LNCaP clone FGC (cell line): ENCODE results near the gene PRTG.
A peak's percentile ranks its signal among the peaks of the same experiment; 100 is the strongest.

Source experiments
- DNase-seq: peaks from one replicate; pipeline ENCODE4 v3.0.0-alpha.2; 2011; ENCODE audit warnings: low read depth
- H3K4me3 ChIP-seq: 2 replicates; pipeline ENCODE4 v1.5.1; 2011; ENCODE audit warnings: mild to moderate bottlenecking, low read depth, low read length, control low read depth
- TF ChIP-seq, protein P1 (sequence below): IDR thresholded peaks from 2 replicates; pipeline ENCODE4 v1.5.1; 2012; ENCODE audit warnings: mild to moderate bottlenecking; ENCODE audit not compliant: control insufficient read depth, insufficient read depth; ENCODE audit errors: extremely low read depth

The PRTG gene

DNA sequence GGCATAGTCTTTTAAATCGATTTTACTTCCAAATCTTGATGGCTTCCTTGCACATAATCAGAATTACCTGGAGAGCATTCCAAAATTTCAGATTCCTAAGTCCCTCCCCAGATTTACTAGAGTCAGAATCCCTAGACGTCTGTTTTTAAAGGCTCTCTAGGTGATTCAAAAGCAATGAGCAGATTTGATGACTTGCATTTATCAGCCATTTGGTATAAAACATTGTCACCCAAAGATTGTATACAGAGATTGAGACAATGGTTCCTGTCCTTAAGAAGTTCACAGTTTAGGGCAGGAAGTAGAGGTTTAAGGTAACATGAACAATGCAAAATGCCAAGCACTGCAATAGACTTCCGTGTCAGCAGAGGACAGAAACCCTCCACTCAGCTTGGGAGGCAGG is 152.2 kb downstream of the PRTG start:
- TF ChIP-seq, protein P1, sequence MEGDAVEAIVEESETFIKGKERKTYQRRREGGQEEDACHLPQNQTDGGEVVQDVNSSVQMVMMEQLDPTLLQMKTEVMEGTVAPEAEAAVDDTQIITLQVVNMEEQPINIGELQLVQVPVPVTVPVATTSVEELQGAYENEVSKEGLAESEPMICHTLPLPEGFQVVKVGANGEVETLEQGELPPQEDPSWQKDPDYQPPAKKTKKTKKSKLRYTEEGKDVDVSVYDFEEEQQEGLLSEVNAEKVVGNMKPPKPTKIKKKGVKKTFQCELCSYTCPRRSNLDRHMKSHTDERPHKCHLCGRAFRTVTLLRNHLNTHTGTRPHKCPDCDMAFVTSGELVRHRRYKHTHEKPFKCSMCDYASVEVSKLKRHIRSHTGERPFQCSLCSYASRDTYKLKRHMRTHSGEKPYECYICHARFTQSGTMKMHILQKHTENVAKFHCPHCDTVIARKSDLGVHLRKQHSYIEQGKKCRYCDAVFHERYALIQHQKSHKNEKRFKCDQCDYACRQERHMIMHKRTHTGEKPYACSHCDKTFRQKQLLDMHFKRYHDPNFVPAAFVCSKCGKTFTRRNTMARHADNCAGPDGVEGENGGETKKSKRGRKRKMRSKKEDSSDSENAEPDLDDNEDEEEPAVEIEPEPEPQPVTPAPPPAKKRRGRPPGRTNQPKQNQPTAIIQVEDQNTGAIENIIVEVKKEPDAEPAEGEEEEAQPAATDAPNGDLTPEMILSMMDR, result no peak
- H3K4me3 ChIP-seq, result no peak overlapping the region
- no peak for DNase-seq

DNA sequence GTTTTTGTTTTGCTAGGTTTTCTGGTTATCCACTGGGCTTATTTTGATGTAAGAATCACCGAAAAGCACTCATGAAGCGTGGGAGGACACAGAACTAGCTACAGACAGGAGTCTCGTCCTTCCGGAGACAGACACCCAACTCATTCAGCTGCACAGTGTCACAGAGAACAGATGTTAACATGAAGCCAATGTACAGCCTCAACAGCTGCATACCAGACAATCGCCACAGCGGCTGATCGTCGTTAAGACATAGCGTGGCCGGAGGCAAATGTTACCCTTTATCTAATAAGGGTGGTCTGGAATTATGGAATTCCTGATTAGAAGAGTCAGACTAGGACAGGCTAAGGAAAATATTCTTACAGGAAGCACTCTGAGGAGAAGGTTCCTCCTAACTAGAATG is 153.7 kb downstream of the PRTG start:
- H3K4me3 ChIP-seq, result no peak overlapping the region
- DNase-seq, result no peak
- TF ChIP-seq, protein P1, result no peak

DNA sequence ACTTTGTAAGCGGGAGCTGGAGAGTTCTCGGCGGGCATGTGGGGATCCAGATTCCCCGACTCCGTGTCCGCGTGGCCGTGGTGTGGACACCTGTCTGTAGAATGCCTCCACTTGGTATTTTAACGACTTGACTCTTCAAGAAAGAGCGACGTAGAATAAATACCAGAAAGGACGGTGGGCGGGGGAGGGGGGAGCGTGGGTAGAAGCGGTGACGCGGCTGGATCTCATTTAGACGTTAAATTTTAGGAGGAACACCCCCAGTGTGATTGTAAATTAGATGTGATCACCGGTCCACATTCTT is 154.2 kb downstream of the PRTG start:
- no peak for DNase-seq
- TF ChIP-seq, protein P1, result no peak
- H3K4me3 ChIP-seq, result peak overlapping the region; percentile 29

DNA sequence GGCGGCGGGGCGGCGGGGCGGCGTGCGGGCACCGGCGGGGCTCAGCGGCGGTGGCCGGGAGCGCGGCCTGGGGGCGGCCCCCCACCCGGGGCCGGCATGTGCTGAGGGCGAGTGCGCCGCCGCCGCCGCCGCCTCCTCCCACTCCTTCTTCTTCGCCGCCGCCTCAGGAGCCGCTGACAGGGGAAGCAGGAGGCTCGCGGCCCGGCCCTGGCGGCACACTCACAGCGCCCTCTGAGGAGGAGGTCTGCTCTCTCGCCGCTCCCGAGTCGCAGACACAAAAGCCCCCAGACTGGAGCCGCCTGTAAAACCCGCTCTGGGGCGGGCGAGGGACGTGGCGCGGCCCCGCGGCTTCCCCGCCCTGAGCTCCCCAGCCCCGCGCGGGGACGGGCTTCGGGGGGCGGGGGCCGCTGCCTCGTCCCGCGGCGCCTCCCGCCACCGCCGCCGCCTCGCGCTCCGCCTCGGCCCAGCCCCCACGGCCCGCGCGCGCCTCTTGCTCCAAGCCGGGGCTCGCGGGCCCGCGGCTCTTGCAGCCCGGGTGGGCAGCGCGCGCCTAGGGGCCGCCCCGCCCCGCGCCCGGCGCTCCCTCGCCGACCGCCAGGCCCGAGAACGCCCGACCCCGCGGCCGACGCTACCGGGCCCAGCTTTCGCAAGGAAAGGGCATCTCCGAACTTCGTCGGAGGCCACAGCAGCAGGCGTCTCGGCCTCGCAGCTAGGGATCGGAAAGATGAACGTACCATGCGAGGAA is 154.7 kb downstream of the PRTG start, which contains the start of gene PYGO1:
Gene PYGO1, minus strand, starts transcription at position 276 of the 745 bp plus-strand sequence. CDS start 462 bp downstream, outside the sequence.
- no peak for DNase-seq
- TF ChIP-seq, protein P1, result no peak
- H3K4me3 ChIP-seq, result peak within 1 kb of the TSS; percentile 56

DNA sequence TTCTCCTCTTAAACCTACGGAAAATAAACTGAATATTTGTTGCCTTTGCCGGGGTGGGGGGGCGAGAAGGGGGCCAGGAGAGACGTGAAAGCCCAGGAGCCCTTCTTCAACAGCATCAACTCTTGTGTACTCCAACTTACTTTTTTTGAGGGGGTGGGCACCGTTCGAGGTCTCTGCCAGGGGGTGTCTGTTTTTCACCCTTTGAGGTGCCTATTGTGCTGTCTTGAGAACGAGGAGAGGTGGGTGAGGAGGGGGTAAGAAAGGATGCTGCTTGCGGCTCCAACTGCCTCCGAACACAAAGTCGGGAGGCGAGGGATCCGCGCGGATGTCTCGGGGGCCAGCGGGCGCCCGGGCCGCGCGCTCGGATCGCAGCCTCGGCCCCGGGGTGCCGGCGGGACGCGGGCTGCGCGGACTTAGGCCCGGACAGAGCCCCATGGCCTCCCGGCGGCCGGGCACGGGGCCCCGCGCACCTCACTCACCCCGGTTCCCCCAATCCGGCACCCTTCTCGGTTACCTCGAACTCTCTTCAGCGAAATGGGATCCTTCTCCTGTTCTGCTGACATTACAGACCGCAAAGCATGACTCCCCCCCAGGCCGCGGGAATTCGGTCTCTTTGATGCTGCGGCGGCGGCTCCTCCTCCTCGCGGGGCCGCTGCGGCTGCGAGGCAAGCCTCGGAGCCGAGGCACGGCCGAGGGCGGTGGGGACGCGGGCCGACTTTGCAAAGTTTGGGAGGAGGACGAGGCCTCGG is 155.5 kb downstream of the PRTG start:
- H3K4me3 ChIP-seq, result peak overlapping the region; percentile 56
- no peak for DNase-seq
- TF ChIP-seq, protein P1, result no peak

DNA sequence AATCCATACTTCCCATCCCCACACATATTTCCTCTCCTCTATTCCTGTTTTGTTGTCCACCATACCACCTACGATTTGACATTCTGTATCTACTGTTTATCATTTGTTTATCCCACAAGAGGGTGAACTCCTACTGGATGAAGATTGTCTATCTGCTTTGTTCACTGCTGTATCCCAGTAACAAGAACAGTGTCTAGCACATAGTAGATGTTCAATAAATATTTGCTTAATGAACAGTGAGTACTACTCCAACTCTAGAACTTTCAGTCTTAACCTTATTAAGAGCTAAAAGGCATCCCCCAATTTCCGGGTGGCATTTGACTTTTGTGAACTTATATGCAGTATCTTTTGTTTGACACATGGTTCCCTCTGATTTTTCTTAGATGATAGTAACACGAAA is 156.1 kb downstream of the PRTG start:
- no peak overlapping the region for H3K4me3 ChIP-seq
- TF ChIP-seq, protein P1, result no peak
- DNase-seq, result no peak
